DMS114 treated with DMSO at 0.1 percent for 48 hours (cell line): ENCODE results near the gene LTBR.
"Not testable (repeated sequence)": the region's sequence is repeated elsewhere in the genome, so short reads cannot be mapped to it uniquely, and the experiment has no call there.

Source experiments
- DNase-seq: peaks from one replicate; lab custom pipeline; 2025; ENCODE audit not compliant: unreplicated experiment; lab: John Stamatoyannopoulos, UW

Gene LTBR

GRCh38 chr12:6383572-6384498, at the start of gene LTBR:
TSS of gene LTBR (plus strand) at chr12:6384162. CDS start at chr12:6384359, 197 bp downstream.
- no peak for DNase-seq

DNA sequence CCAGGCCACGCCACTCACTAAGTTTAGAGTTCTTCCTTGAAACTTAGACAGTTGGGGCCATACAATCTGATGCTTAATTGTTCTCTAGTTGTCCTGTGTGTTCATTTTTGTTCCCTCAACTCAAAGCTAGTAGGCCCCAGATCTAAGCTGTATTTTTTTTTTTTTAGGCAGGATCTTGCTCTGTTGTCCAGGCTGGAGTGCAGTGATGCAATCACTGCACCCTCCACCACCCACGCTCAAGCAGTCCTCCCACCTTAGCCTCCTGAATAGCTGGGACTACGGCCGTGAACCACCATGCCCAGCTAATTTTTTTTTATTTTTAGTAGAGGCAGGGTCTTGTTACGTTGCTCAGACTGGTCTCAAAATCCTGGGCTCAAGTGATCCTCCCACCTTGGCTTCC, 49.6 kb upstream of the LTBR start:
- no peak for DNase-seq

GRCh38 chr12:6334940-6335450, 49.0 kb upstream of the LTBR start:
- DNase-seq, result no peak

GRCh38 chr12:6335451-6336078, 48.4 kb upstream of the LTBR start:
- DNase-seq, result no peak

- no peak for DNase-seq
Observed at GRCh38 chr12:6336079-6336888, 47.7 kb upstream of the LTBR start.

- DNase-seq, result no peak
Observed at GRCh38 chr12:6336889-6337853, 46.8 kb upstream of the LTBR start.

GRCh38 chr12:6337958-6338433, 46.0 kb upstream of the LTBR start:
- no peak for DNase-seq

GRCh38 chr12:6338536-6338935, 45.4 kb upstream of the LTBR start:
- not testable (repeated sequence) for DNase-seq

GRCh38 chr12:6338955-6339354, 45.0 kb upstream of the LTBR start:
- DNase-seq, result no peak

DNA sequence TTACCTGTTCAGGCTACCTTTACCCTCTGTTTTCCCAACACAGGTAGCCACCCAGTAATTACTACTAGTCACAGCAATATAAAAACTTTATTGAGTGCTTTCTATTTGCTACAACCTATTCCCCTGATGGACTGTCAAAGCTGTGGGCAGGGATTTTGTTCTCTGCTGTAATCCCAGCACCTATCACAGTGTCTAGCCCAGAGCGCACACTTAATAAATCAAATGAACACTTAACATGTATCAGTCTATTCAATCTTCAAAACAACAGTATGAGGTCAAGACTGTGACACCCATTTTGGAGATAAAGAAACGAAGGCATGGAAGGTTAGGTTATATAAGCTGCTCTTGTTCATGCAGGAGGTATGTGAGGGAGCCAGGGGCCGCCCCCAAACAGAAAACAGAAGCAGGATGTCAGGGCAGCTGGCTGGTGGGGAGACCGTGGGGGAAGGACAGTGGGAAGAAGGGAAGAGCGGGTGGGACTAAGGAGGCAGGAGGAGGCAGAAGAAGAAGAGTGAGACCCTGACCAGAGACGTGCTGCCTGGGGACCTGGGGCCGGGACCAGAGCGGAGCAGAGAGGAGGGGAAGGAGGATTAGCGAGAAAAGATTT, 43.8 kb upstream of the LTBR start:
- no peak for DNase-seq

DNA sequence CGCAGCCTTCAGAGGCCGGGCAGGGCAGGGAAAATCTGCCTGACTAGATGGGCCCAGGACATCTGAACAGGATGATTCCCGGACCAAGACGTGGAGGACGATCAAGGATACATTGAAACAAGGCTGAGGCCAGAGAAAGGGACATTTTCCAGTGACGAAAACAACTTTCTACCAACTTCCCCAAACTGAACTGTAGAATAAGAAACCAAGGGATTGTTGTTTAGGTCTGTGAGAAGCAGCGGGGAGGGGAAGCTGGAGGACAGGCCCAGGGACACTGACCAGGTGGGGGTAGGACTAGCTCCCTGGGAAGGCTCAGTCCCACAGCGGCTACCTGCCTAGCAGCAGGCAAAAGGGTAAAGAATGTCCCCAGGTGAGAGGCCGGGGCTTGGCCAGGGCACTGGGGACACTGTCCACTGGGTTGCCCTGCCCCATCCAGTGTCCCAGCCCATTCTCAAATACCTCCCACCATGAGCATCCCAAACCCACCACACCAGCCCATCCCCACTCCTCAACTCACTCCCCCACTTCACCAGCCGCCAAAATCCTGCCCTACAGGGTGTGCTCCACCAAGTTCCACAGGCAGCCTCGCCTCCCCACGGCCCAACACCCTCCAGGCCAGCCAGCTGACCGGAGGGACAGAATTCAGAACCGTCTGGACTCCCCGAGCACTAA, 43.1 kb upstream of the LTBR start:
- DNase-seq, result no peak

- DNase-seq, result peak; percentile 28
Observed at GRCh38 chr12:6341417-6342139, 42.4 kb upstream of the LTBR start, which contains the start of gene TNFRSF1A. TSS of gene TNFRSF1A (minus strand) at chr12:6342076. CDS start at chr12:6341814, 262 bp downstream.

GRCh38 chr12:6342140-6342889, 41.6 kb upstream of the LTBR start:
- DNase-seq, result no peak

DNA sequence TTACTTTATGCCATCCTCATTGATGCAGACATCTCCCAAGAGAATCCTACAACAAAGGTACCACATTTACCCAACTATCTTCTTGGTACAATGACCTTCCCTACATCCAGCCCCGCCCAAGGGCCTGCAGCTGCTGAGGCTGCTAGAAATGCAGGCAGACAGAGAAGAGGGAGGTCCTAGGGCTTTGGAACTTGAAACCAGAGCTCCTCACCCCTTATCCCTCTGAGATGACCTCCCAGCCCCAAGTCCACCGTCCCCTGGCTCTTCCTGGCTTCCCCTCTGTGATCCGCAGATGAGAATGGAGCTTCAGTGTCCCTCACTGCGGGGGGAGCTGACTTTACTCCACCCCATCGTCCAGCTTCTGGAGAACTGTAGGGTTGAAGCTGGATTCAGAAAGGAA, 40.4 kb upstream of the LTBR start:
- no peak for DNase-seq

DNA sequence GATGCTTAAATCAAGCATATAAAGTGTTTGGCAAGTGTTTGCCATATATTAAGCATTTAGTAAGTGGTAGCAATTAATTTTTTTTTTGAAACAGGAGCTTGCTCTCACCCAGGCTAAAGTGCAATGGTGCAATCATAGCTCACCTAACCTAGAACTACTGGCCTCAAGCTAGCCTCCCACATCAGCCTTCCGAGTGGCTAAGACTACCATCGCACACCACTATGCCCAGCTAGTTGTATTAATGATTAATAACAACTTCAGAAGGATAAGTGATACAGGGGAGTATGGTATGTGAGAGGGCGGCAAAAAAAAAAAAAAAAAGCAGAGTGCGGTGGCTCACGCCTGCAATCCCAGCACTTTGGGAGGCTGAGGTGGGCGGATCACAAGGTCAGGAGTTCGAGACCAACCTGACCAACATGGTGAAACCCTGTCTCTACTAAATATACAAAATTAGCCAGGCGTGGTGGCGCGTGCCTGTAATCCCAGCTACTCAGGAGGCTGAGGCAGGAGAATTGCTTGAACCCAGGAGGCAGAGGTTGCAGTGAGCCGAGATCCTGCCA, 39.8 kb upstream of the LTBR start:
- not testable (repeated sequence) for DNase-seq

DNA sequence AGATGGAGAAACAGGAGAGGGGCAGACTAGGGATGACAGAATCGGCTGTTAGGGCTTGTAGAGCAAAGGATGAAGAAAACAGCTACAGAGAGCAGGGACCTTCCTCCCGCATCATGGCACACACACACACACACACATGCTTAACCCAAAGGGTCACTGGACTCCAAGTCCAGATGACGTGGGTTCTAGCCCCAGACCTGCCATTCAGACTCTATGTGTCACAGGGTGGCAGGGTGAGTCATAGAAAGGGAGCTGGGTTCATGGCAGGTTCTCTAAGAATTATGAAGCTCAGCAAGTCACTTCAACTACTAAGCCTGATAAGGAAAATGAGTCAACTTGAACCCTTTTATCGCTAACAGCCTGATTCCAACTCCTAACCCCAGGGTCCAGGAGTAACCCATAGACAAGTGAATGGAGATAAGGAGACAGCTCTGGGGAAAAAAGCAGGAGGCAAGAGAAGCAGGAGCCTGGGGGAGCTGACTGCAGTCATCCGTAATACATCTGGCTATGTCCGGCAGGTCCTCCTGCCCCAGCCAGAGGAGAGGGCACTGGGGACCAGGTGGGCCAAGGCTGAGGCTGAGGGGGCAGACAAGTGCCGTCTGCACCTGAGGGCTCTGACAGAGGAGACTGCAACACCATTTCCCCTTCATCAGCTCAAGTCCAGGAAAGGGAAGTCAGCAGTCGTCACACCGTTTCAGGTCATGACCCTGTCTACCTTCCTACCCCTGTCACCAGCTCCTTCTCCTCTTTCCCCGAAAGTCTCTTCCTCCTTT, 38.5 kb upstream of the LTBR start:
- no peak for DNase-seq
